SK-N-SH (cell line): ENCODE measurements around the gene SIRT3. TPM values are rescaled to one million over a fixed set of nuclear protein-coding genes. Genes with fewer than 3 reads are reported as not detected.

ENCODE experiments used
- CTCF ChIA-PET: fragments of 300-600, 350-600 bp; formaldehyde crosslinking; extraction: SDS; loops from one replicate; lab custom pipeline; 2021; lab: Yijun Ruan, JAX
- POLR2A ChIA-PET: fragments of 350-600 bp; sonication (Branson Sonifier 250); formaldehyde crosslinking; extraction: SDS; loops from one replicate; lab custom pipeline; 2020; ENCODE audit warnings: antibody characterized with exemption, inconsistent platforms; lab: Yijun Ruan, JAX
- DNase-seq: peaks from one replicate; pipeline ENCODE4 v3.0.0; 2012
- H2AFZ ChIP-seq: fragments of 200-600 bp; sonication (generic); 2 replicates; pipeline ENCODE4 v1.8.1; 2016; ENCODE audit warnings: antibody characterized with exemption, mild to moderate bottlenecking, low read depth
- H3F3A ChIP-seq: fragments of 200-600 bp; sonication (generic); replicated peaks from 2 replicates; pipeline ENCODE3; 2016; ENCODE audit warnings: antibody characterized with exemption, mild to moderate bottlenecking; ENCODE audit not compliant: insufficient read depth
- H3K27ac ChIP-seq, 2 experiments: fragments of 200-500 bp in 1 of 2; fragments of 200-600 bp in 1 of 2; sonication (Bioruptor generic) in 1 of 2; sonication (generic), shearing (Covaris generic) in 1 of 2; 2 replicates each; pipeline versions ENCODE4 v1.5.1 to v1.6.1; 2014 to 2016; ENCODE audit warnings: low read depth in 2 of 2, inconsistent platforms in 1 of 2, low read length in 1 of 2, mild to moderate bottlenecking in 1 of 2, mixed read lengths in 1 of 2
- H3K27me3 ChIP-seq: fragments of 200-600 bp; sonication (generic), shearing (Covaris generic); 2 replicates; pipeline ENCODE4 v1.6.1; 2016; ENCODE audit warnings: mixed run types; ENCODE audit not compliant: insufficient read depth
- H3K36me3 ChIP-seq, 2 experiments: fragments of 200-500 bp in 1 of 2; fragments of 200-600 bp in 1 of 2; sonication (Bioruptor generic) in 1 of 2; sonication (generic) in 1 of 2; replicated peaks in 1 of 2; 2 replicates each; pipeline versions ENCODE3 to v1.5.1; 2014 to 2016; ENCODE audit warnings: low read length in 1 of 2, mild to moderate bottlenecking in 1 of 2; ENCODE audit not compliant: insufficient read depth in 2 of 2, control insufficient read depth in 1 of 2
- H3K4me1 ChIP-seq, 2 experiments: fragments of 200-500 bp in 1 of 2; fragments of 200-600 bp in 1 of 2; sonication (Bioruptor generic) in 1 of 2; sonication (generic), shearing (Covaris generic) in 1 of 2; 2 replicates each; pipeline versions ENCODE4 v1.5.1 to v1.6.1; 2014 to 2016; ENCODE audit warnings: low read depth in 1 of 2, low read length in 1 of 2, mixed run types in 1 of 2; ENCODE audit not compliant: insufficient read depth in 2 of 2, control insufficient read depth in 1 of 2
- H3K4me2 ChIP-seq: fragments of 200-600 bp; sonication (generic), shearing (Covaris generic); 2 replicates; pipeline ENCODE4 v1.6.1; 2017; ENCODE audit warnings: mixed run types
- H3K4me3 ChIP-seq, 2 experiments: fragments of 200-500 bp in 1 of 2; fragments of 200-600 bp in 1 of 2; sonication (Bioruptor generic) in 1 of 2; sonication (generic), shearing (Covaris generic) in 1 of 2; 2 replicates each; pipeline versions ENCODE4 v1.5.1 to v1.8.1; 2014 to 2016; ENCODE audit warnings: low read depth in 2 of 2, inconsistent platforms in 1 of 2, low read length in 1 of 2, mild to moderate bottlenecking in 1 of 2, mixed read lengths in 1 of 2, moderate library complexity in 1 of 2
- H3K79me2 ChIP-seq: fragments of 200-600 bp; sonication (generic); 2 replicates; pipeline ENCODE4 v1.8.1; 2017; ENCODE audit warnings: mild to moderate bottlenecking; ENCODE audit not compliant: insufficient read depth
- H3K9ac ChIP-seq: fragments of 200-600 bp; sonication (generic); 2 replicates; pipeline ENCODE4 v1.6.1; 2017; ENCODE audit warnings: mixed run types
- H3K9me2 ChIP-seq: fragments of 200-600 bp; sonication (generic); 2 replicates; pipeline ENCODE4 v1.6.1; 2017; ENCODE audit warnings: mixed run types
- H3K9me3 ChIP-seq: fragments of 200-600 bp; sonication (generic); 2 replicates; pipeline ENCODE4 v1.6.1; 2017; ENCODE audit warnings: mixed run types, mild to moderate bottlenecking, moderate library complexity
- H4K20me1 ChIP-seq: fragments of 200-600 bp; sonication (generic); 2 replicates; pipeline ENCODE4 v1.6.1; 2017; ENCODE audit warnings: mild to moderate bottlenecking, mixed run types; ENCODE audit not compliant: insufficient read depth
- ELF1 ChIP-seq: IDR thresholded peaks from 2 replicates; pipeline ENCODE4 v1.4.0; 2012
- EZH2phosphoT487 ChIP-seq: fragments of 200-600 bp; sonication (generic); IDR thresholded peaks from 2 replicates; pipeline ENCODE4 v1.6.1; 2017; ENCODE audit warnings: low read depth, mixed run types, mild to moderate bottlenecking, antibody characterized with exemption, moderate library complexity, borderline replicate concordance
- FOXJ3 ChIP-seq: sonication (generic); formaldehyde crosslinking; IDR thresholded peaks from 2 replicates; pipeline ENCODE4 v1.5.1; 2020; ENCODE audit warnings: mild to moderate bottlenecking, missing genetic modification reagents
- GABPA ChIP-seq: IDR thresholded peaks from 2 replicates; pipeline ENCODE4 v1.4.0; 2012; ENCODE audit warnings: low read depth, mild to moderate bottlenecking
- JUND ChIP-seq: IDR thresholded peaks from 2 replicates; pipeline ENCODE4 v1.4.0; 2012
- MEF2A ChIP-seq: IDR thresholded peaks from 2 replicates; pipeline ENCODE4 v1.4.0; 2012; ENCODE audit warnings: low read depth, borderline replicate concordance
- NRF1 ChIP-seq: IDR thresholded peaks from 2 replicates; pipeline ENCODE4 v1.6.1; 2012; ENCODE audit warnings: low read depth, mild to moderate bottlenecking, low read length
- RAD21 ChIP-seq: IDR thresholded peaks from 2 replicates; pipeline ENCODE4 v1.6.1; 2012; ENCODE audit warnings: mild to moderate bottlenecking, low read length
- RXRA ChIP-seq: IDR thresholded peaks from 2 replicates; pipeline ENCODE4 v1.4.0; 2012; ENCODE audit warnings: low read depth, mild to moderate bottlenecking, borderline replicate concordance
- SMC3 ChIP-seq: IDR thresholded peaks from 2 replicates; pipeline ENCODE4 v1.6.1; 2012; ENCODE audit warnings: low read depth, low read length, improper control_type of control experiment
- TCF12 ChIP-seq: IDR thresholded peaks from 2 replicates; pipeline ENCODE4 v1.4.0; 2012
- TEAD4 ChIP-seq: IDR thresholded peaks from 2 replicates; pipeline ENCODE4 v1.4.0; 2012; ENCODE audit warnings: mild to moderate bottlenecking, borderline replicate concordance; ENCODE audit not compliant: insufficient read depth
- YY1 ChIP-seq: IDR thresholded peaks from 2 replicates; pipeline ENCODE4 v1.4.0; 2012; ENCODE audit warnings: low read depth, mild to moderate bottlenecking
- WGBS: methylation state at CpG from one replicate; pipeline ENCODE4 v1.1.6; 2017; ENCODE audit warnings: low lambda C conversion rate; 5-methylcytosine and 5-hydroxymethylcytosine counted together
- polyA plus RNA-seq, 3 experiments: library from polyadenylated mRNA; depleted of rRNA; stranded (reverse); fragments of >200 nt; gene quantifications; 2 replicates each; pipeline ENCODE4 v1.2.3, GENCODE V29; 2012
- TF ChIP-seq, protein P1 (sequence below): IDR thresholded peaks from 2 replicates; pipeline ENCODE4 v1.4.0; 2012; ENCODE audit warnings: low read depth, borderline replicate concordance
- TF ChIP-seq, protein P2 (sequence below): fragments of 200-600 bp; sonication (generic); IDR thresholded peaks from 2 replicates; pipeline ENCODE4 v1.6.1; 2017; ENCODE audit warnings: antibody characterized with exemption, mild to moderate bottlenecking, moderate library complexity
- TF ChIP-seq, protein P3 (sequence below): fragments of 150-350 bp; IDR thresholded peaks from 2 replicates; pipeline ENCODE4 v1.6.1; 2017; ENCODE audit warnings: antibody characterized with exemption, low read length, low read depth, borderline replicate concordance
- TF ChIP-seq, protein P4 (sequence below): IDR thresholded peaks from 2 replicates; pipeline ENCODE4 v1.6.1; 2012; ENCODE audit warnings: mild to moderate bottlenecking, low read depth, low read length, moderate library complexity

Gene SIRT3
- polyA plus RNA-seq, 1 of the 3 experiments (the other 2 are of a cell fraction): 34.4 TPM

DNA sequence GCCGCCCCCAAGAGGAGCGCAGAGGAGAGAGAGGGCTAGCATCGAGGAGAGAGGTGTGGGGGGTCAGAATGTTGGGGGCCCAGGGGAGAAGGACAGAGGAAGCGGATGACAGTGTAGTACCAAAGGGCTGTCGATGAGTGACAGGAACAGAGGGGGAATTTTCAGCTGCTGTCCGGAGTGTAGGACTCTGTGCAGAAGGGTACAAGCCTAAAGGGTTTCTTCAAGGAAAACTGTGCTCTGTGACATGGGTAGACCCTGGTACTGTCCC, 36.7 kb upstream of the SIRT3 start:
- Histone ChIP-seq H3K27ac (no peak overlapping the region), H3K4me1 (peaks cover 0 to 2% of the 10 kb centered on the region in 2 experiments; a peak in 1 of 4 replicates), H2AFZ (no peak overlapping the region), H3K79me2 (no peaks in the 10 kb centered on the region), H3K4me3 (no peak overlapping the region), H4K20me1 (no peaks in the 10 kb centered on the region), H3K9ac (no peak overlapping the region), H3K9me3 (peaks cover 4% of the 10 kb centered on the region), H3K9me2 (no peaks in the 10 kb centered on the region), H3F3A (no peaks in the 10 kb centered on the region), H3K36me3 (no peaks in the 10 kb centered on the region), H3K27me3 (peaks cover 14% of the 10 kb centered on the region; the same call in 1 of the 2 replicates), H3K4me2 (no peak overlapping the region)
- 49% methylated on average over 6 of the region's 6 CpGs for WGBS
- CTCF ChIA-PET: no interaction called here
- TF ChIP-seq FOXJ3 (CRISPR knock-in tag) (no peak), EZH2phosphoT487 (no peak), JUND (no peak), SMC3 (no peak), TCF12 (no peak), MEF2A (no peak)
- no peak for DNase-seq
- POLR2A ChIA-PET: no interaction called here

DNA sequence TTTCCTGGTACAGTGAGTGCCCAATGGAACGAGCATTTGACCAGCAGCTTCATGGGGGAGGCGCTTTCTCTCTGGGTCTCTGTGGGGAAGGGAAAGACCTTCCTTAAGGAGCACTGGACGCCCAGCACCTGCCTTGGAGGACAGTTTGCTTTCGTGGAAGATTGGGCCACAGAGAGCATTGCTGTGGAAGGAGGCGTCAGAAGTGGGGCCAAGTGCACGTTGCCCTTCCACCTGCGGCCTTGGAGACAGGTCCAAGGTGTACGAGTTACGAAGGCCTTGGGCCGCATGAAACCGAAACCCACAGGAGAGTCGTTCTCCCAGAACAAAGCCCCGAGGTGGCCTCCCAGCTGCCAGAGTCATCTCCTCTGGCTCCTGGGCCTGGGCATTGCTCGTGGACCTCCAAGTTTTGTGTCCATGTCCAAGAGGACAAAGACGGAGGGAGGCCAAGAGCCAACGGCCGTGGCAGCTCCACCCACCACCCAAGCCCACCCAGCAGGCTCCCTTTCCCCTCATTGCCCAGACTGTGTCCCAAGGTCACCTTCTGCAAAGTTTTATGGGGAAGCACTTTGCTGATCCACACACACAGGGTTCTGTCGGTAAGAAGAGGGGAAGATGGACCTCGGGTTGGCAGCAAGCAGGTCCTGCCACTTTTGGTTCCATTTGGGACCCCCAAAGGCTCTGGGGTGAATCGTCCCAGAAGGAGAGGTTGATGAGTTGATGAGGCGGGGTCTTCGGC, 36.2 kb upstream of the SIRT3 start:
- Histone ChIP-seq H3K27me3 (peaks cover 9% of the 10 kb centered on the region; the same call in 1 of the 2 replicates), H3K4me2 (no peak overlapping the region), H3K27ac (no peak overlapping the region), H2AFZ (no peak overlapping the region), H3F3A (no peaks in the 10 kb centered on the region), H3K9me2 (no peaks in the 10 kb centered on the region), H3K36me3 (no peaks in the 10 kb centered on the region), H3K9me3 (peaks cover 4% of the 10 kb centered on the region), H3K79me2 (no peaks in the 10 kb centered on the region), H4K20me1 (no peaks in the 10 kb centered on the region), H3K4me1 (peaks cover 0 to 6% of the 10 kb centered on the region in 2 experiments; a peak in 1 of 4 replicates), H3K9ac (no peak overlapping the region), H3K4me3 (no peak overlapping the region)
- CTCF ChIA-PET: no interaction called here
- no peak for TF ChIP-seq TEAD4
- TF ChIP-seq NRF1: no peak
- TF ChIP-seq, protein P1, sequence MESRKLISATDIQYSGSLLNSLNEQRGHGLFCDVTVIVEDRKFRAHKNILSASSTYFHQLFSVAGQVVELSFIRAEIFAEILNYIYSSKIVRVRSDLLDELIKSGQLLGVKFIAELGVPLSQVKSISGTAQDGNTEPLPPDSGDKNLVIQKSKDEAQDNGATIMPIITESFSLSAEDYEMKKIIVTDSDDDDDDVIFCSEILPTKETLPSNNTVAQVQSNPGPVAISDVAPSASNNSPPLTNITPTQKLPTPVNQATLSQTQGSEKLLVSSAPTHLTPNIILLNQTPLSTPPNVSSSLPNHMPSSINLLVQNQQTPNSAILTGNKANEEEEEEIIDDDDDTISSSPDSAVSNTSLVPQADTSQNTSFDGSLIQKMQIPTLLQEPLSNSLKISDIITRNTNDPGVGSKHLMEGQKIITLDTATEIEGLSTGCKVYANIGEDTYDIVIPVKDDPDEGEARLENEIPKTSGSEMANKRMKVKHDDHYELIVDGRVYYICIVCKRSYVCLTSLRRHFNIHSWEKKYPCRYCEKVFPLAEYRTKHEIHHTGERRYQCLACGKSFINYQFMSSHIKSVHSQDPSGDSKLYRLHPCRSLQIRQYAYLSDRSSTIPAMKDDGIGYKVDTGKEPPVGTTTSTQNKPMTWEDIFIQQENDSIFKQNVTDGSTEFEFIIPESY: no peak
- TF ChIP-seq, protein P2, sequence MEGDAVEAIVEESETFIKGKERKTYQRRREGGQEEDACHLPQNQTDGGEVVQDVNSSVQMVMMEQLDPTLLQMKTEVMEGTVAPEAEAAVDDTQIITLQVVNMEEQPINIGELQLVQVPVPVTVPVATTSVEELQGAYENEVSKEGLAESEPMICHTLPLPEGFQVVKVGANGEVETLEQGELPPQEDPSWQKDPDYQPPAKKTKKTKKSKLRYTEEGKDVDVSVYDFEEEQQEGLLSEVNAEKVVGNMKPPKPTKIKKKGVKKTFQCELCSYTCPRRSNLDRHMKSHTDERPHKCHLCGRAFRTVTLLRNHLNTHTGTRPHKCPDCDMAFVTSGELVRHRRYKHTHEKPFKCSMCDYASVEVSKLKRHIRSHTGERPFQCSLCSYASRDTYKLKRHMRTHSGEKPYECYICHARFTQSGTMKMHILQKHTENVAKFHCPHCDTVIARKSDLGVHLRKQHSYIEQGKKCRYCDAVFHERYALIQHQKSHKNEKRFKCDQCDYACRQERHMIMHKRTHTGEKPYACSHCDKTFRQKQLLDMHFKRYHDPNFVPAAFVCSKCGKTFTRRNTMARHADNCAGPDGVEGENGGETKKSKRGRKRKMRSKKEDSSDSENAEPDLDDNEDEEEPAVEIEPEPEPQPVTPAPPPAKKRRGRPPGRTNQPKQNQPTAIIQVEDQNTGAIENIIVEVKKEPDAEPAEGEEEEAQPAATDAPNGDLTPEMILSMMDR: no peak
- no peak for TF ChIP-seq GABPA
- TF ChIP-seq RXRA: no peak
- no peak for TF ChIP-seq YY1
- TF ChIP-seq, protein P3, sequence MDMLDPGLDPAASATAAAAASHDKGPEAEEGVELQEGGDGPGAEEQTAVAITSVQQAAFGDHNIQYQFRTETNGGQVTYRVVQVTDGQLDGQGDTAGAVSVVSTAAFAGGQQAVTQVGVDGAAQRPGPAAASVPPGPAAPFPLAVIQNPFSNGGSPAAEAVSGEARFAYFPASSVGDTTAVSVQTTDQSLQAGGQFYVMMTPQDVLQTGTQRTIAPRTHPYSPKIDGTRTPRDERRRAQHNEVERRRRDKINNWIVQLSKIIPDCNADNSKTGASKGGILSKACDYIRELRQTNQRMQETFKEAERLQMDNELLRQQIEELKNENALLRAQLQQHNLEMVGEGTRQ: no peak
- no peak for TF ChIP-seq RAD21
- TF ChIP-seq, protein P4, sequence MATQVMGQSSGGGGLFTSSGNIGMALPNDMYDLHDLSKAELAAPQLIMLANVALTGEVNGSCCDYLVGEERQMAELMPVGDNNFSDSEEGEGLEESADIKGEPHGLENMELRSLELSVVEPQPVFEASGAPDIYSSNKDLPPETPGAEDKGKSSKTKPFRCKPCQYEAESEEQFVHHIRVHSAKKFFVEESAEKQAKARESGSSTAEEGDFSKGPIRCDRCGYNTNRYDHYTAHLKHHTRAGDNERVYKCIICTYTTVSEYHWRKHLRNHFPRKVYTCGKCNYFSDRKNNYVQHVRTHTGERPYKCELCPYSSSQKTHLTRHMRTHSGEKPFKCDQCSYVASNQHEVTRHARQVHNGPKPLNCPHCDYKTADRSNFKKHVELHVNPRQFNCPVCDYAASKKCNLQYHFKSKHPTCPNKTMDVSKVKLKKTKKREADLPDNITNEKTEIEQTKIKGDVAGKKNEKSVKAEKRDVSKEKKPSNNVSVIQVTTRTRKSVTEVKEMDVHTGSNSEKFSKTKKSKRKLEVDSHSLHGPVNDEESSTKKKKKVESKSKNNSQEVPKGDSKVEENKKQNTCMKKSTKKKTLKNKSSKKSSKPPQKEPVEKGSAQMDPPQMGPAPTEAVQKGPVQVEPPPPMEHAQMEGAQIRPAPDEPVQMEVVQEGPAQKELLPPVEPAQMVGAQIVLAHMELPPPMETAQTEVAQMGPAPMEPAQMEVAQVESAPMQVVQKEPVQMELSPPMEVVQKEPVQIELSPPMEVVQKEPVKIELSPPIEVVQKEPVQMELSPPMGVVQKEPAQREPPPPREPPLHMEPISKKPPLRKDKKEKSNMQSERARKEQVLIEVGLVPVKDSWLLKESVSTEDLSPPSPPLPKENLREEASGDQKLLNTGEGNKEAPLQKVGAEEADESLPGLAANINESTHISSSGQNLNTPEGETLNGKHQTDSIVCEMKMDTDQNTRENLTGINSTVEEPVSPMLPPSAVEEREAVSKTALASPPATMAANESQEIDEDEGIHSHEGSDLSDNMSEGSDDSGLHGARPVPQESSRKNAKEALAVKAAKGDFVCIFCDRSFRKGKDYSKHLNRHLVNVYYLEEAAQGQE: no peak
- TF ChIP-seq MEF2A: no peak
- TF ChIP-seq ELF1: no peak
- WGBS: 47% methylated on average over 16 of the region's 22 CpGs
- no peak for DNase-seq
- POLR2A ChIA-PET: no interaction called here
